HG03045 (cell line): ENCODE results near the gene CYP4A11.
"Not testable (repeated sequence)": the region's sequence is repeated elsewhere in the genome, so short reads cannot be mapped to it uniquely, and the experiment has no call there.

Source experiments
- ATAC-seq: cut with Tn5 transposase; IDR thresholded peaks from one replicate; pipeline ENCODE4 v1.9.1; 2021; ENCODE audit warnings: mild to moderate bottlenecking, moderate library complexity; ENCODE audit not compliant: unreplicated experiment

Gene CYP4A11

DNA sequence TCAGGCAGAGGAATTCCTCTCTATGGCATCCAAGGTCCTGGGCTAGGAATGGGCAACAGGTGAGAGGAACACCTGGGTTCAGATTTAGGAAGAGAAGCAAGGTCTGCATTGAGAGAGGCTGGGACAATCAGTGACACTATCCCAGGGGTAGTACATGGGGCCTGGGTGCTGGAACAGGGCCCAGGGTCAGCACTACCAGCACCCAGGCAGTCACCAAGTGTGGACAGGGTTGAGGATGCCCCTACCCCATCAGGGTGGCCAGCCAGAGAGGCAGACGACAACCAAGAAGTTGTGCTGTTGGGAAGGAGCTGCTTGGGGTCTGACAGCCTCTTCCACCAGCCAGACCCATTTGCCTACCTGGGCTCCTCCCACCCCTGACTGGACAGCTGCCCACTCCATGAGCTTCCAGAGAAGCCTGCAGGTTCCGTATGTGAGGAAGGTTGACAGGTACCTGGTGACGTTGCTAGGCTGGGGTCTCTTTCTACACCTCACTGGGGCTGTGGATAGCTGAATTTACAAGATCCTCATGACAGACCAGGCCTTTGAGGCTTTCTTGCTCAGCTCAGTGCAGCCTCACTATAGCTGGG lies 13.9 kb downstream of the CYP4A11 start:
- ATAC-seq = no peak

DNA sequence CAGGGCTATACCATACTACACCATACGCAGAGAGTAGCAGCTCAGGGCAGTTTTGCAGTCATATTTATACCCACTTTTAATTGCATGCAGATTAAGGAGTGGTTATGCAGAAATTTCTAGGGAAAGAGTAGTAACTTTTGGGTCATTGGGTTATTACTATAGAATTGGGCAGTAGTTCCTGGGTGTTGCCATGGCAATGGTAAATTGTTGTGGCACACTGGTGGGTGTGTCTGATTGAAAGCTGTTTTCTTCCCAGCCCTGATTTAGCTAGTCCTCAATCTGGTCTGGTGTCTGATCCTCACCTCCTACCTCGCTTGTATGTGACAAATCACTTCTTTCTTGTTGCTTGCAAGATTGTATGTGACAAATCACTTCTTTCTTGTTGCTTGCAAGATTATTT lies 30.5 kb downstream of the CYP4A11 start:
- no peak for ATAC-seq

DNA sequence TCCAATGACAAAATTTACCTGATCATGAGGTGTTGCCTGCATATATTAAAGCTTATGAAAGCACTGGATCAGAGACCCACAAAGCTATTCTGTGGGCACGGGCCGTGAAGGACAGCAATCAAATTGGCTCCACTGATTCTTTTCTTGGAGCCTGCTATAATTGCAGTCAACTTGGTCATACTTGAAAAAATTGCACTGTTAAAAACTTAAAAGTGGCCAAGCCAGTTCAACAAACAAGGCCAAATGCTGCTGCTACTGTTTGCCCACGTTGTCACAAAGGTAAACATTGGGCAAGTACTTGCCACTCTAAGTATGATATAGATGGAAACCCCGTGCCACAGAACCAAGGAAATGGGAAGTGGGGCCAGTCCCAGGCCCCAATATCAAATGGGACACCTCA lies 37.8 kb downstream of the CYP4A11 start:
- no peak for ATAC-seq

DNA sequence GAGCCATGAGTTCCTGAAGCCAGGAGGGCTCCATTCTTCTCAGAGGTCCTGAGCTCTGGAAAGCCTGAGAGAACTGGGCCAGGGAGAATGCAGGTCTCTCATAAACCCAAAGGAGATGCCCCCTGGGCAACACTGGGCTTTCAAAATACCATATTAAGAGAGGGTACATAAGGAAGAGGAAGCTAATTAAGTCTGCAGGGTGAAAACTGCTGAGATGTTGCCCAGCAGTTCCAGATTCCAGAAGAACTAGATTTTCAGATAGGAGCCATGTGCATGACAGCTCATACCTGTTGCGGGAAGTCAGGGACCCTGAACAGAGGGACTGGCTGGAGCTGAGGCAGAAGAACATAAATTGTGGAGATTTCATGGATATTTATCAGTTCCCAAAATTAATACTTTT lies 40.9 kb downstream of the CYP4A11 start:
- no peak for ATAC-seq

DNA sequence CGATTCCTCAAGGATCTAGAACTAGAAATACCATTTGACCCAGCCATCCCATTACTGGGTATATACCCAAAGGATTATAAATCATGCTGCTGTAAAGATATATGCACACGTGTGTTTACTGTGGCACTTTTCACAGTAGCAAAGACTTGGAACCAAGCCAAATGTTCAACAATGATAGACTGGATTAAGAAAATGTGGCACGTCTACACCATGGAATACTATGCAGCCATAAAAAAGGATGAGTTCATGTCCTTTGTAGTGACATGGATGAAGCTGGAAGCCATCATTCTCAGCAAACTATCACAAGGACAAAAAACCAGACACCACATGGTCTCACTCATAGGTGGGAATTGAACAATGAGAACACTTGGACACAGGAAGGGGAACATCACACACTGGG lies 59.6 kb downstream of the CYP4A11 start:
- not testable (repeated sequence) for ATAC-seq
